GM21737 (cell line): Measurements from ENCODE around the gene IDH3B.
A peak's percentile ranks its signal among the peaks of the same experiment; 100 is the strongest.

Source experiments
- ATAC-seq: cut with Tn5 transposase; IDR thresholded peaks from one replicate; pipeline ENCODE4 v1.9.1; 2021; ENCODE audit warnings: mild to moderate bottlenecking, moderate library complexity; ENCODE audit not compliant: unreplicated experiment

The IDH3B gene

GRCh38 chr20:2658414-2659354 is 5.3 kb downstream of the IDH3B start:
- ATAC-seq = no peak

GRCh38 chr20:2657674-2658073 is 6.3 kb downstream of the IDH3B start:
- no peak for ATAC-seq

- no peak for ATAC-seq
Observed at GRCh38 chr20:2657241-2657640, 6.8 kb downstream of the IDH3B start.

GRCh38 chr20:2656471-2657117 is 7.4 kb downstream of the IDH3B start:
- ATAC-seq = no peak

GRCh38 chr20:2655331-2656116 is 8.5 kb downstream of the IDH3B start:
- ATAC-seq = no peak

- ATAC-seq = no peak
Observed at GRCh38 chr20:2654831-2655230, 9.2 kb downstream of the IDH3B start.

- ATAC-seq = no peak
Observed at GRCh38 chr20:2654384-2654822, 9.6 kb downstream of the IDH3B start.

GRCh38 chr20:2653556-2654383 is 10.2 kb downstream of the IDH3B start:
- no peak for ATAC-seq

- ATAC-seq = peak; percentile 20
Observed at GRCh38 chr20:2652724-2653555, 11.1 kb downstream of the IDH3B start.

GRCh38 chr20:2651772-2652723 is 12.0 kb downstream of the IDH3B start, which contains the start of gene NOP56:
Gene NOP56, plus strand, starts transcription at chr20:2652632. Its CDS starts 29 bp downstream, at chr20:2652661.
- ATAC-seq = peak; percentile 82

- ATAC-seq = no peak
Observed at GRCh38 chr20:2643708-2644107, 20.3 kb downstream of the IDH3B start.

GRCh38 chr20:2640899-2641298 is 23.1 kb downstream of the IDH3B start:
- no peak for ATAC-seq

GRCh38 chr20:2640260-2640659 is 23.8 kb downstream of the IDH3B start:
- no peak for ATAC-seq

GRCh38 chr20:2637246-2637645 is 26.8 kb downstream of the IDH3B start:
- no peak for ATAC-seq

- no peak for ATAC-seq
Observed at GRCh38 chr20:2633381-2633780, 30.6 kb downstream of the IDH3B start.

- ATAC-seq = no peak
Observed at GRCh38 chr20:2631228-2631627, 32.8 kb downstream of the IDH3B start.

GRCh38 chr20:2626853-2627541 is 37.0 kb downstream of the IDH3B start:
- no peak for ATAC-seq

GRCh38 chr20:2625062-2625461 is 39.0 kb downstream of the IDH3B start:
- ATAC-seq = no peak
